ENCODE data around the gene DAD1.
A peak's percentile ranks its signal among the peaks of the same experiment; 100 is the strongest.
"Not testable (repeated sequence)": the region's sequence is repeated elsewhere in the genome, so short reads cannot be mapped to it uniquely, and the experiment has no call there.

Gene DAD1

DNA sequence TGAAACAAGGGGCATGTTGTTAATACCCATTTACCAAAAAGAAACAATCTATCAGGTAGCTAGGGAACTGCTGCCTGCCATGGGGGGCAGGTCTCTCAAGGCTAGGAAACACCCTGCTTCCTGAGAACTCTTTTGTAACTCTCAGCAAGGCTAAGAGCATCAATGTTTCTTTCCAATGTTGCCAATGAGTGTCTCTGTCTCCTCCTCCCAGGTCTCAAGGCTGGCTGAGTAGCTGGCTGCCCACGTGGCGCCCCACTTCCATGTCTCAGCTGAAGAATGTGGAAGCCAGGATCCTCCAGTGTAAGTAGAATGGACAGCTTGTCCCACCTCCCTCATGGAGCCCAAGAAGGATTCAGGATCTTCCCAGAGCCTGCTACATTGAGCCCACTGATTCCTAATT, 12.4 kb upstream of the DAD1 start:
- DNase-seq (ENCODE audit: low read depth, low spot score): no peak
- no peak overlapping the region for H3K4me3 ChIP-seq (ENCODE audit: low read length)

DNA sequence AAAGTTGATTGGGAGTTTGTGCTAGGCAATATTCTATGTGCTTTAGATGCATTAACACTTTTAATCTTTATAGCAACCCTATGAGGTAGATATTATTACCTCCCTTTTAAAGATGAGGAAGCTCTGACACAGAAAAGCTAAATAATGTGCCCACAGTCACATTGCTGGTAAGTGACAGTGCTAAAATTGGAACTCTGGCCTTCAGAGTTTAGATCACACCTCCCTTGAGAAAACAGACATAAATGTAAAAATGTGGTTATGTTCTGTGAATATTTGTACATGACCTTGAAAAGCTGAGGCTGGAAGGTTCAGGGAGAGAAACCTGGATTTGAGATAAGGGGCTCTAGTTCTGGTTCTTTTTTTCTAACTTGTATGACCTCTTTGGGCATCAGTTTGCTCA, 11.0 kb upstream of the DAD1 start:
- no peak overlapping the region for H3K4me3 ChIP-seq (ENCODE audit: low read length)

DNA sequence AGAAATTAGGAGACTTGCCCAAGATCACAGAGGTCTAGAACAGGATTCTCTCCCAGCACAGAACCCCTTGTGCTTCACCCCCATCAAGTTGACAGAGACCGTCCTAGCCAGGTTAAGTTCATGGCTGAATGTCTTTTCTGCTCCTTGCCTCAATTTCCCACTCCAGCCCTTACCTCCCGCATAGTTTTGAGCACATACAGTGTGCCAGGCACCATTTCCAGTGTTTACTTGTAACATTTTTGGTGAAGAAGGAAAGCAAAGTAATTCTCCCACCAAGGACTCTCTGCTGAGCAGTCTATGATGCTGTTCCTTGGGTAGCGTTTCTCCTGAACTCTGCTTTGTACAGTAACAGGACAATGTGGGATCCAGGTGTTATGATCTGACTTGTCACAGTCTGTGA, 10.3 kb upstream of the DAD1 start:
- DNase-seq (ENCODE audit: low read depth, low spot score): no peak
- no peak overlapping the region for H3K4me3 ChIP-seq (ENCODE audit: low read length)

More for the DNA sequence above, 11.0 kb upstream of the DAD1 start:
- no peak for DNase-seq (ENCODE audit: low read depth, low spot score)

DNA sequence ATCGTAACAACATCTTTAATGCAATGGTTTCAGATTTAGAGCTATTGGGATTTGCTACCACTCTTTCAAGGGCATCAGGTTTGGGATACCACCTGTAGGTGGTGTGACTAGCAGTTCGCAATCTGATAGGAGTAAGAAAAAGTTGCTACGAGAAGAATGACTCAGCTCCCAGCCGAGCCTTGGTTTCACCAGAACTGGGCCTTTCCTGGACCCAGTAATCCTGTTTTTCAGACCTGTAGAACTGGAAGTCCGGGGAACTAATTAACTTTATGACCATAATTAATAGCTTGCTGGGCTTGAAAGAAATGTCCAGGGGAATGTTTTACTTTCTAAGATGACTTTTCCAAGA, 9.8 kb upstream of the DAD1 start:
- DNase-seq (ENCODE audit: low read depth, low spot score): peak; percentile 32
- peak overlapping the region; percentile 71 for H3K4me3 ChIP-seq (ENCODE audit: low read length)

DNA sequence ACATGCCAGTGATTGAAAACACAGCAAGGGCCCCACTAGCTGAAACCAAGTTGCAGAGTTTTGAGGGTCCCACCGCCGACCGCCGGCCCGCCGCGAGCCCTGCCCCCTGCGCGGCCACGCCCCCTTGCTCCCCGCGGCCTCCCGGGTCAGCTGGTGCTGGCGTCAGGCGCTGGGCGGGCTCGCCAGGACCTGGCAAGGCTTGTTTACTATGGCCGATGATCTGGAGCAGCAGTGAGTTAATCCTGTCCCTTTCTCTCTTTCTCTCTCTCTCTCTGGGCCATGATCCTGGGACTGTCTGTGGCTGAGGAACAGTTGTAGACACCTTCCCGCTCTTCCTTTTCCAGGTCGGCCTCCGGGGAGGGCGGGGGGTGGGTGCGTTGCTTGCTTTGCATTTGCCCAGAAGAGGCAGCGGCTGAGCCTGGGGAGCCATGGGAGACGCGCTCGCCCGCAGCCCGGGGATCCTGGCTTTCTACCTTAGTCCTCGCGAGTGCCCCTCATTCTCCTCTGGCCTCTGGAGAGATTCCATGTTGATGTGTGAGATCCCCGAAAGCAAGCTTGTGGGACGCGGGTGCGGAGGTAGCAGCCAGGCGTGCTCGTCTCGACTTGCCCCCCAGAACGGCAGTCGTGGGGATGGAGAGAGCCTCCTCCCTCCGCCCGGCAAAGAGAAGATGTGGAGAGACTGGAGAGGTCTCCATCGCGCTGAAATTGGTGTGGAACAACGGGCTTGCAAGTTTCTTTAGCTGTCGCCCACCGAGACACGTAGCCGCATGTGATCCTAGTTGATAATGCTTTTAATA, 9.3 kb upstream of the DAD1 start, which contains the start of gene ABHD4:
Gene ABHD4 (plus strand): TSS at position 202 of the 797 bp plus-strand sequence. CDS start 7 bp downstream, at position 209.
- peak within 1 kb of the TSS; percentile 71 for H3K4me3 ChIP-seq (ENCODE audit: low read length)
- no peak for DNase-seq (ENCODE audit: low read depth, low spot score)

DNA sequence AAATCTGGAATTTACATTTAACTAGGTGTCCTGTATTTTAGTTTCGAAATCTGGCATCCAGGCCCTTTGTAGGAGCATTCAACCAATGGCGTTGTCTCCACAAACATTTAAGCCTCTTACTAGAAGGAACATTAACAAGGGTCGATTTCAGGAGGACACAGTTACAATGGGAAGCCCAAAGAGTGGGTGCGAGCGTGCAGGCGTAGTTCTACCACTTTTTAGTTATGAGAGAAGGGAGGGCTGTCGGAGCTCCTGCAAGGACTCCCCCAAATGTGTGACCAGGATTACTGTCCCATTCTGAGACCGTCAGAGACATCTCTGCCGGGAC, 8.7 kb upstream of the DAD1 start:
- no peak for DNase-seq (ENCODE audit: low read depth, low spot score)
- peak overlapping the region; percentile 71 for H3K4me3 ChIP-seq (ENCODE audit: low read length)

DNA sequence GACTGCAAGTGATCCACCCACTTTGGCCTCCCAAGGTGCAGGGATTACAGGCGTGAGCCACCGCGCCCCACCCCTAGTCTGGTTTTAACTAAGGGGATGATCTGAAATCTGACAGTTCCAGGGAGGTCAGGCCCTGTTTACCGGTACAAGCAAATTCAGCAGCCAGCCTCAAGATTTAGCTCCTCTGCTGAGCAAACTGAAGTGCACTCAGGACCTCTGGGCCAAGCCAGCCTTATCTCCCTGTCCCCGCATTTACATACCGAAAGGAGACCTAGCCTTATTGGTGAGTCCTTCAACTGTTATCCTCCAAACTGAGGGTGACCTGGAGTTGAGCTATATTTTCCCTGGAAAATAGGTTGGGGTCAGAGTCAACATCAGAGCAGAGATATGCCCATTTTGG, 8.2 kb upstream of the DAD1 start:
- no peak overlapping the region for H3K4me3 ChIP-seq (ENCODE audit: low read length)
- no peak for DNase-seq (ENCODE audit: low read depth, low spot score)

DNA sequence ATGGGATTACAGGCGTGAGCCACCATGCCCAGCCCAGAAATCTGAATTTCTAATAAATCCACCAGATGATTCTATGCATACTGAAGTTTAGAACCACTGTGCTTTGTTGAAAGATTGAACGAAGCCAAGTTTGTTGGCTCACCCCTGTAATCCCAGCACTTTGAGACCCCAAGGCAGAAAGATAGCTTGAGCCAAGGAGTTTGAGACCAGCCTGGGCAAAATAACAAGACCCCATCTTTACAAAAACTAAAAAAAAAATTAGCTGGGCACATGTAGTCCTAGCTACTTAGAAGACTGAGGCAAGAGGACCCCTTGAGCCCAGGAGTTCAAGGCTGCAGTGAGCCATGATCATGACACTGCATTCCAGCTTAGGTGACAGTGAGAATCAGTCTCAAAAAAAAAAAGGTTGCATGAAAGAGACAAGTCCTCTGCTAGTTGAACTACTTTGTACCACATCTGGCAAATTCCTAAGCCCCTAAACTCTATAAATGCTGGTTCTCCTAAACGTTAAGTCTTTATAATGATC, 7.4 kb upstream of the DAD1 start:
- no peak overlapping the region for H3K4me3 ChIP-seq (ENCODE audit: low read length)
- DNase-seq (ENCODE audit: low read depth, low spot score): no peak

DNA sequence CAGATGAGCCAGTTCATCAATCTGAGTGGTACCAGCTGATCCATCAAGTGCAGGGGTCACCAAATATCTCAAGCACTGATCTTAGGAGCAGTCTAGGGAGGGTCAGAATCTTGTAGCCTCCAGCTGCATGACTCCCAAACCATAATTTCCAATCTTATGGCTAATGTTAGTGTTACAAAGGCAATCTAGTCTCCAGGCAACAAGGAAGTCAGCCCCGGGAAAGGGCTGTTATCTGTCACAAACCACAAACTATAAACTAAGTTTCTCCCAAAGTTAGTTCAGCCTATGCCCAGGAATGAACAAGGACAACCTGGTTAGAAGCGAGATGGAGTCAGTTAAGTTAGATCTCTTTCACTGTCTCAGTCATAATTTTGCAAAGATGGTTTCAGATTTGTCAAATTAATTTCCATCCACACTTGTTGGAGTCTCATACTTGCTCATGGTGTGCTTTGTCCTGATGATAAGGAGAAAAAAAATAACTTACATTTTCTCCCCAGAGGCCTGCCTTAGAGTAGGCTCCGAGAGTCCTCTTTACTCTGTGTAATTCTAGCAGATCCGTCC, 5.2 kb upstream of the DAD1 start:
- H3K4me3 ChIP-seq (ENCODE audit: low read length): no peak overlapping the region
- no peak for DNase-seq (ENCODE audit: low read depth, low spot score)

DNA sequence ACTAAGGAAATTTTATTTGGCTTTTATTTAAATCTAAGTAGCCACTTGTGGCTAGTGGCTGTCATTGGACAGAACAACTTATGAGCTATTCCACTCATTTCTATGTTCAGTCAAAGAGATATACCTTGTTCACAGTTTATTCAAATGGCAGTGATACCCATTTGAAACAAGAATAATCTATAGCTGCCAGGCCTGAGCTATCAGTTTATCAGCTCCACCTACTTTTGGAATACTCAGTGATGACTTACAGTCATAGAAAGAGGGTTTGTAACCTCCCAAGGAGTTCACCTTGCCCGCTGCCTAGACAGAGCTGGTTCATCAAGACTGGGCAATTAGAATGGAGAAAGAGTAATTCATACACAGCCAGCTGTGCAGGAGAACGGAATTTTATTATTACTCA, 4.6 kb upstream of the DAD1 start:
- H3K4me3 ChIP-seq (ENCODE audit: low read length): no peak overlapping the region
- no peak for DNase-seq (ENCODE audit: low read depth, low spot score)

DNA sequence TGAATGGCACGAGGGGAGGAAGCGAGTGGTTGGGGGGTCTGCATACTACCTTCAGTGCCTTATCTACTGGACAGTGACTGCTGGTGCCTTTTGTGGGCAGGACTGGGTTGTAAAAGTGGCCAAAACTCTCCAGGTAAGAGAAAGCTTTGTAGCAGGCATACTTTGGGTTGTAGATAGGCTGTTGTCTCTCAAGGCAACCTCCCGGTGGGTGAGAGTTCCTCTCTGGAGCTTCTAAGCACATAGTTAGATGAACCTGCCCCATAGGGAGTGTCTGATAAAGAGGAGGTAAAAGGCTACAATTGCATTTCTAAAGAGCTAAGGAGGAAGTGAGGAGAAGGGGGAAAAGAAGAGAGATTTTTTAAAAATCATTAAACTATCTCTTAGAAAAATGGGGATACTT, 4.2 kb upstream of the DAD1 start:
- no peak for DNase-seq (ENCODE audit: low read depth, low spot score)

DNA sequence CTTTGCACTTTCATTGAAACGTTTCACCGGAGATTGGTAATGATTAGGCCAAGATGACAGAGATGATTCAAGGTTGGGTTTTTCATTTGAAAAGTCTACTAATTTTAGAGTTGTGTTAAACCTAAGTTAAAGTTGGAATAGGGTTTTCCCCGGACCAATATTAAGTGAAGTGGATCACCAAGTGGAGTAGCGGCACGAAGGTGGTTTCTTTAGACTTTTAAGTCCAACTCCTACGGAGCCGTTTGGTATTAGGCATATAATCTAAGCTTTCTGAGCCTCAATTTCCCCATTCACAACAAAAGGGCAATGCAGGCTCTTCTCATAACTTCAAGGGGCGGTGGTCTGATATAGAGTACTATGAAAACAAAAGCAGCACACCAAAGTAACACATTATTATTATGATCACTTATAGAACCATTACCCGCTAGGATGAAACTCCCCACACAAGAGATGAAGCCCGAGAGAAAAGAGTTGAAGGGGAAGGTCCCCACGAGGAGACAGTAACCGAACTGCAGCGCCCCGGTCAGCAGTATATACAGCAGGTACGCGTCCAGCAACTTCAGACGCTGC, 413 bp downstream of the DAD1 start:
- peak overlapping the region; percentile 94 for H3K4me3 ChIP-seq (ENCODE audit: low read length)
- DNase-seq (ENCODE audit: low read depth, low spot score): no peak

More for the DNA sequence above, 4.2 kb upstream of the DAD1 start:
- no peak overlapping the region for H3K4me3 ChIP-seq (ENCODE audit: low read length)

DNA sequence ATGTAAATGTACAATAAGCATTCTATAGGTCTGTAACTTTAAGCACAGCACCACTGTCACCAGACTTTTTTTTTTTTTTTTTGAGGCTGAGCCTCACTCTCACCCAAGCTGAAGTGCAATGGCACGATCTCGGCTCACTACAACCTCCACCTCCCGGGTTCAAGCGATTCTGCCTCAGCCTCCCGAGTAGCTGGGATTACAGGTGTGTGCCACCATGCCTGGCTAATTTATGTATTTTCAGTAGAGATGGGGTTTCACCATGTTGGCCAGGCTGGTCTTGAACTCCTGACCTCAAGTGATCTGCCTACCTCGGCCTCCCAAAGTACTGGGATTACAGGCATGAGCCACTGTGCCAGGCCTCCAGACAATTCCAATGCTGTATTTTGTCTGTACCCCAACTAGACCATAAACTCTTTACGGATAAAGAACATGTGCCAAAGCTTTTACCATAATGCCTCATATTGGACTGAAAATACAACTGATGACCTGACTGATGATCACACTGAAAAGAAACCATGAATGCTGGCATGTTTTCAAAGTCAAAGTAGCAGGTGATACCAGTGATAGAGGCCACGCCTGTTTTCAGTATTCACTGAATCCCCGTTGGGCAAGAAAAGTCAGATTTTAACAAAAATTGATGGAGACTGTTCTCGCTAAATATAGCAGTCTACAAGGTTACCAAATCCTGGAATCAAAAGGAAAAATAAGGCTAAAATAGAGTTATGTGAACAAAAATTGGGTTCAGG, 1.2 kb downstream of the DAD1 start:
- DNase-seq (ENCODE audit: low read depth, low spot score): not testable (repeated sequence)
- H3K4me3 ChIP-seq (ENCODE audit: low read length): peak overlapping the region; percentile 94

DNA sequence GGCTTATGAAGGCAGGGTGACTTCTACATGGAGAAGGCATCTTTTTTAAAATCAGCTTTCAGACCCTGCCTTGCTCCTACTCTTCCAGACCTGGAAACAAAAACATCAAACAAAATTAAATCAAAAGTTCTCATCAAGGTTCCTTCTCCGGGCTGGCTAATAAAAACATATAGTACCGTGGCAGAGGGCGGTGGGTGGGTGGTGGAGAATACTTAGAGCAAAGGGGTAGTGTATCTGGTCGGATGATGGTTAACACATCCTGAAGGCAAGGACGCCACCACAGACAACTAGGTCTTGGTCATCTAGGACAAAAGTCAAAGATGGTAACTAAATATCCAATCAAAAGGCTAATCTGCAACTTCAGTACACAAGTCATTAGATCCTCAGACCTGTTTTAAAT, 1.8 kb downstream of the DAD1 start:
- H3K4me3 ChIP-seq (ENCODE audit: low read length): no peak overlapping the region
- no peak for DNase-seq (ENCODE audit: low read depth, low spot score)

DNA sequence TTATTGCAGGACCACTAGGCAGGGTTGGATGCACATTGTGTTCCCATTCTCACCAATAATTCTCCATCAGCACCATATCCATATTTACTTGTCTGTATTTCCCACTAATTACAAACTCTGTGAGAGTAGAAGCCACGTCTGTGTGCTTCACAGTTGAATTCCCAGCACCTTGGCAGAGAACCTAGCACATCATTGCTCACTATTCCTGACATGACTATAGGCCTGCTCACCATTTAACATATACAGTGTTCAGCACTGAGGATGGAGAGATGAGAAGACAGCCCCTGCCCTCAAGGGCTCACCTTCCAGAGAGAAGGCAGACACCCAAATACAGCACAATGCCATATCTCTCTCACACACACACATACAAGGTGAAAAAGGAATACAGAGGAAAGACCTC, 5.0 kb downstream of the DAD1 start:
- no peak overlapping the region for H3K4me3 ChIP-seq (ENCODE audit: low read length)
- no peak for DNase-seq (ENCODE audit: low read depth, low spot score)

DNA sequence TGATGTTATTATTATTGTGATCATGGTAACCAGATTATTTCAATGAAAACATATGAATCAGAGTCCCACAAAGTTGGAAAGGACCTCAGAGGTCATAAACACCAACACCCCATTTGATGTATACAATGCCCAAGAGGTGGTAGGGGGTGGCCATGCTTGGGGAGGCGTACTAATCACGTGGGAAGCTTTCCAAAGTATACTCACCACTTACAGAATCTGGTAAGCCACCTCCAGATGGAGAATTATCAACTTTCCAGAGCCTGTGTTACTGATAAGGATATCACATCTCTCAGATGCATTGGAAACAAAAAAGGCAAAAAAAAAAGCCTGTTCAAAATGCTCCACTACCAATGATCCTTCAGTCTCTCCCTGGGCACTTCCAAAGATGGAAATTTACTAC, 8.4 kb downstream of the DAD1 start:
- no peak overlapping the region for H3K4me3 ChIP-seq (ENCODE audit: low read length)
- DNase-seq (ENCODE audit: low read depth, low spot score): no peak

DNA sequence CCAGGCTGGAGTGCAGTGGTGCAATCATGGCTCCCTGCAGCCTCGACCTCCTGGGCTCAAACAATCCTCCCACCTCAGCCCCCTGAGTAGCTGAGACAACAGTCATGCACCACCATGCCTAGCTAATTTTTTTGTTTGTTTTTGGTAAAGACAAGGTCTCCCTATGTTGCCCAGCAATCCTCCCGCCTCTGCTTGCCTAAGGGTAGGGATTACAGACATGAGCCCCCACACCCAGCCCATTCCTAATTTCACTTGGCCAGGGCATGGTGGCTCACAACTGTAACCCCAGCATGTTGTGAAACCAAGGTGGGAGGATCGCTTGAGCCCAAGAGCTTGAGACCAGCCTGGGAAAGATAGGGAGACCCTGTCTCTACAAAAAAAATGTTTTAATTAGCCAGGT, 9.1 kb downstream of the DAD1 start:
- no peak for DNase-seq (ENCODE audit: low read depth, low spot score)
- no peak overlapping the region for H3K4me3 ChIP-seq (ENCODE audit: low read length)

DNA sequence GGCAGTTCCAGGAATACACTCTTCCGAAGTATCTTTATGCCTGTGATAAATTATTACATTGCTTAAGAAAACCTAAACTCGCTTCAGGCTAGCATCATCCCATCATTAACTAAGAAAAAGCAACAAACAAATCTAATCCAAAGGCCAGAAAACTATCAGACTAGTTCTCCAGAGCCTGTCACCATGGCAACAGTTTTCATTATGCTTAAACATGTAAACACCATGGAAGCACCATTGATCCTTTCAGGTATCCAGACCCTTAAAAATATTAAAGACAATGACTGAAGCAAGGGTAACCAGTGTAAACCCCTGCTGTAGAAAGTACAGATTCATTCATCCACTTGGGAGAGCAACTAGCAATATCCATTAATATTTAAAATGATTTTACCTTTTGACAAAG, 9.8 kb downstream of the DAD1 start:
- H3K4me3 ChIP-seq (ENCODE audit: low read length): no peak overlapping the region
- no peak for DNase-seq (ENCODE audit: low read depth, low spot score)

DNA sequence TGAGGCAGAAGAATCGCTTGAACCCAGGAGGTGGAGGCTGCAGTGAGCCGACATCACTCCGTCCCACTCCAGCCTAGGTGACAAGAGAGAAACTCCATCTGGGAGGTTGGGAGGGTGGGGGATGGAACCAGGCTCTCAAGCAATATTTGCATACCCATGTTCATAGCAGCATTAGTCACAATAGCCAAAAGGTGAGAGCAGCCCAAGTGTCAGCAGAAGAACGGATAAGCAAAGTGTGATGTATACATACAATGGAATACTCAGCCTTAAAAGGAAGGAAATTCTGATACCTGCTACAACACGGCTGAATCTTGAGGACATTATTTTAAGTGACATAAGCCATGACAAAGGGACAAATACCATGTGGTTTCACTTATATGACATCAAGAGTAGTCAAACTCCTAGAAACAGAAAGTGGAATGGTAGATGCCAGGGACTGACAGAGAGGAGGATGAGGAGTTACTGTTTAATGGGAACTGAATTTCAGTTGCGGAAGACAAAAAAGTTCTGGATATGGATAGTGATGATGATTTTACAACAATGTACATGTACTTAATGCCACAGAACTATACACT, 11.6 kb downstream of the DAD1 start:
- no peak for DNase-seq (ENCODE audit: low read depth, low spot score)
- no peak overlapping the region for H3K4me3 ChIP-seq (ENCODE audit: low read length)

DNA sequence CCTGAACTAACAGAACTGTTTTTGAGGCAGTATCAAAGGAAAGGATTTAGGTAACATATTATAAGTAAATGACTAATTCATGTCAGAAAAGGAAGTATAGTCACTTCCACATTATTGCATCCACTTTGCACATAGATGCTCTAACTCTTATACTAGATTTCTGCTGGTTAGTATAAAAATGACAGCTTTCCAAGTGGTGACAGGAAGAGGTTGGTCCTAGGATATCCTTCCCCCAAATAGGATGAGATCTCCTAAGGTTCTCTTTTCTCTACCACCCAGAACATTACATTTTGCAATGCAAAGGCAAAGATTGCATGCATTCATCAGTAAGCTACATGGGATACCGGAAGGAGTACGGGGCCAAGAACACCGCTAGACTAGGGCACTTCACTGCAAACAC, 15.2 kb downstream of the DAD1 start:
- DNase-seq (ENCODE audit: low read depth, low spot score): no peak

More for the DNA sequence above, 15.2 kb downstream of the DAD1 start:
- H3K4me3 ChIP-seq (ENCODE audit: low read length): no peak overlapping the region
